CD4-positive, CD25-positive, alpha-beta regulatory T cell (primary cell): ENCODE results near the gene RTTN. TPM values are rescaled to one million over a fixed set of nuclear protein-coding genes. Genes with fewer than 3 reads are reported as not detected.

ENCODE experiments used
- polyA plus RNA-seq, 4 donors: library from polyadenylated mRNA; unstranded; fragments of 300-500 nt; fragmentation: Illumina TruSeq; gene quantifications; one replicate each; pipeline ENCODE4 v1.2.3, GENCODE V29; 2021
- total RNA-seq: library from RNA; stranded (reverse); gene quantifications from one replicate; pipeline ENCODE4 v1.2.3, GENCODE V29; 2022

RTTN gene
- total and polyA plus RNA-seq, 5 donors from 2014 or later, result 3.2 to 36.4 (median 4.8) TPM

Other genes with a start within 250 kb of the RTTN start
- 0.39 TPM for gene SOCS6, start 83.4 kb upstream of the RTTN start, total RNA-seq
- gene SOCS6, start 83.4 kb upstream of the RTTN start, polyA plus RNA-seq, result under 1 TPM in 3 of 4 donors, not detected in 1; 0.07 to 0.29 (median 0.23) TPM